ENCODE data around the gene ARHGAP45. TPM values are rescaled to one million over a fixed set of nuclear protein-coding genes. Genes with fewer than 3 reads are reported as not detected.

Gene ARHGAP45
- total and polyA plus RNA-seq, 9 of the 15 experiments (the other 6 are each of a cell fraction or from before 2014, with no cell fraction given): 0.08 to 22.1 (median 4.2) TPM

DNA sequence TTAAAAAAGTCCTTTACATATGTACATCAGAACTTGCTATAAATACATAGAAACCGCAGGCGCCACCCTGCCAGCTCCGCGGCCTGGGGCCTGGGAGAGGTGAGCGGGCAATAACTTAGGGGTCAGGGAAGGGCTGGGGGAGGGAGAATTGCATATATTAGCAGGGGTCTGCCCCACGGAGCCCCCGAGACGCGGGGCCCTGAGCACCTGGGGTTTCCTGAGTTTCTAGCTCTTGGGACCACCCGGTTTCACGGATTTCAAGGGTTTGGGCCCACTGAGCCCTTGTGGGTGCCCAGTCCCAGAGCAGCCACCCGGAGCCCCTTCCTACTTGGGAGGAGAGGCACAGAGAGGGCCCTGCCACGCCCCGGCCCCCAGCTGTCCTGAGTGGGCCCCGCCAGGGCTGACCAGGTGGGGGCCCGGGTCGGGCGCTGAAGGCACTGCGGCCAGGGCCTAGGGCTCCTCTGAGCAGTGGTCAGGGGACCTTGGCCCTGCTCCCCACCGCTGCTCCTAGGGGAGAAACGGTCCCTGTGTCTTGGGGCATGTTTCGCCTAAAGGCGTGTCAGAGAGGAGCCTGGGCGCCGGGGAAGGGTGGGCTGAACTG is 40.8 kb downstream of the ARHGAP45 start (continued):
- TF ChIP-seq RBM22 (IDR thresholded peaks at IDR 0.05; ENCODE audit: low read depth, low read length, poor library complexity, severe bottlenecking) (peak; percentile 78), THRAP3 (IDR thresholded peaks at IDR 0.05; ENCODE audit: borderline replicate concordance) (no peak), NR2C1 (IDR thresholded peaks at IDR 0.05) (no peak), NR2C1 (tag; IDR thresholded peaks at IDR 0.05) (no peak), RBM17 (IDR thresholded peaks at IDR 0.05; ENCODE audit: borderline replicate concordance, low read depth, low read length) (no peak)

DNA sequence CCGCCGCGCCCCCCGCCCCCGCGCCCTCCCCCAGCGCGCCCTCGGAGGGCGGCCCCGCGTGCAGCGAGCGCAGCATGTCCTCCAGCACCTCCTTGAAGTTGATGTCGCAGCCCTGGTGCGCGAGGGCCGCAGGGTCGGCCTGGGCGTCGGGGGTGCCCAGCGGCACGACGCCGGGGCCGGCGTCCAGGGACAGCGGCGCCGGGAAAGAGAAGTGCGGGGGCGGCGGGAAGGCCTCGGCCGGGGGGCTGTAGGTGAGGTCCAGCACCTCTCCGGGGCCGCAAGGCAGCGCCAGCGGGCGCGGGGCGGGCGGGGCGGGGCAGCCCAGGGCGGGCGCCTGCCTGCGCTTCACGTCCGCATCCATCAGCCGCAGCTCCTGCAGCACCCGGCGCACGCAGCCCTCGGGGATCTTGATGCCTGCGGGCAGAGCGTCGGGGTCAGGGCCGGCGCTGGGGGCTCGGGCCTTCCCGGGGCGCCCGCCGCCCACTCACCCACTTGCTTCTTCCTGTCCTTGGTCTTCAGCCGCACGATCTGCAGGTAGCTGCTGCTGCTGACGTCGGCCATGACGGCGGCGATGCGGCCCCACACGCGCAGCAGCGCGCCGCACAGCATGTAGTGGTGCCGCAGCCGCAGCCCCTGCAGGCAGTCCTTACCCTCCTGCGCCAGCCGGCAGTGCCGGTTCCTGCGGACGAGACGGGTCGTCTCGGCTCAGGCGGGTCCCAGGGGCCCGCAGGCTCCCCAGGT is 41.5 kb downstream of the ARHGAP45 start:
- H3K4me2 ChIP-seq (ENCODE audit: insufficient read depth, low read length): no peak overlapping the region
- no peaks in the 10 kb centered on the region for H3K9me1 ChIP-seq (ENCODE audit: control insufficient read depth, insufficient read depth, low read length)
- no peaks in the 10 kb centered on the region for H3K27me3 ChIP-seq (ENCODE audit: control insufficient read depth in 2 of 2, insufficient read depth in 2 of 2, low read length in 2 of 2)
- DNase-seq (ENCODE audit: extremely low read depth in 1 of 4, low spot score in 3 of 4) (no peak), FAIRE-seq (no peak), ATAC-seq (no peak)
- H4K20me1 ChIP-seq (replicated peaks; ENCODE audit: control insufficient read depth, insufficient read depth, low read length): no peaks in the 10 kb centered on the region; the same call in 1 of the 2 replicates
- POLR2A ChIA-PET: interaction anchor here (1.0 kb wide), 1 partner anchor 13 kb away, joined by 3 read pairs; no protein-coding TSS in a partner anchor
- peaks cover 10 to 91% of the 10 kb centered on the region in 2 experiments for H3K4me1 ChIP-seq (replicated peaks in 1 of 2; ENCODE audit: control insufficient read depth in 2 of 2, insufficient read depth in 2 of 2, low read length in 2 of 2)
- intact Hi-C loops (cut with micrococcal nuclease): no loop called here
- in situ Hi-C loops (cut with MboI): no loop called here
- no peaks in the 10 kb centered on the region for H3K9me3 ChIP-seq (replicated peaks; ENCODE audit: control insufficient read depth, insufficient read depth, low read depth, low read length)
- no peak overlapping the region for H2AFZ ChIP-seq (ENCODE audit: low read depth, low read length)
- TF ChIP-seq PPARD (CRISPR knock-in tag; IDR thresholded peaks at IDR 0.05) (no peak), HNRNPL (IDR thresholded peaks at IDR 0.05; ENCODE audit: low read depth, low read length) (peak; percentile 32; the same call in 1 of the 2 replicates), CCNT2 (IDR thresholded peaks at IDR 0.05; ENCODE audit: borderline replicate concordance, extremely low read depth, insufficient read length, low read depth, low read length) (peak; percentile 19), KLF16 (IDR thresholded peaks at IDR 0.05) (no peak)
- TF ChIP-seq, protein P1, sequence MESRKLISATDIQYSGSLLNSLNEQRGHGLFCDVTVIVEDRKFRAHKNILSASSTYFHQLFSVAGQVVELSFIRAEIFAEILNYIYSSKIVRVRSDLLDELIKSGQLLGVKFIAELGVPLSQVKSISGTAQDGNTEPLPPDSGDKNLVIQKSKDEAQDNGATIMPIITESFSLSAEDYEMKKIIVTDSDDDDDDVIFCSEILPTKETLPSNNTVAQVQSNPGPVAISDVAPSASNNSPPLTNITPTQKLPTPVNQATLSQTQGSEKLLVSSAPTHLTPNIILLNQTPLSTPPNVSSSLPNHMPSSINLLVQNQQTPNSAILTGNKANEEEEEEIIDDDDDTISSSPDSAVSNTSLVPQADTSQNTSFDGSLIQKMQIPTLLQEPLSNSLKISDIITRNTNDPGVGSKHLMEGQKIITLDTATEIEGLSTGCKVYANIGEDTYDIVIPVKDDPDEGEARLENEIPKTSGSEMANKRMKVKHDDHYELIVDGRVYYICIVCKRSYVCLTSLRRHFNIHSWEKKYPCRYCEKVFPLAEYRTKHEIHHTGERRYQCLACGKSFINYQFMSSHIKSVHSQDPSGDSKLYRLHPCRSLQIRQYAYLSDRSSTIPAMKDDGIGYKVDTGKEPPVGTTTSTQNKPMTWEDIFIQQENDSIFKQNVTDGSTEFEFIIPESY (CRISPR knock-in tag; IDR thresholded peaks at IDR 0.05): 0 out of 2 replicates have a peak, but pooled peaks have one; percentile 29
- H3K9ac ChIP-seq (ENCODE audit: insufficient read depth in 1 of 2, low read depth in 2 of 2, low read length in 2 of 2): no peak overlapping the region
- peaks cover 26% of the 10 kb centered on the region for H3K79me2 ChIP-seq (ENCODE audit: control insufficient read depth, insufficient read depth, low read length)
- no peak overlapping the region for H3K4me3 ChIP-seq
- 100% methylated on average over 4 of the region's 89 CpGs for WGBS (ENCODE audit: insufficient coverage, low coverage, missing lambda C conversion rate)
- H3K36me3 ChIP-seq (ENCODE audit: control insufficient read depth, insufficient read depth, low read length): peaks cover 68% of the 10 kb centered on the region; the same call in 2 of the 3 replicates
- CTCF ChIA-PET (ENCODE audit: low intra/inter-chr PET ratio): no interaction called here
- no peak overlapping the region for H3K27ac ChIP-seq (ENCODE audit: extremely low read depth, low read depth, low read length)
- BruUV-seq (replicated peaks): no TSS peak
